ENCODE results near the gene RAI14.
"Not testable (repeated sequence)": the region's sequence is repeated elsewhere in the genome, so short reads cannot be mapped to it uniquely, and the experiment has no call there.

Gene RAI14

DNA sequence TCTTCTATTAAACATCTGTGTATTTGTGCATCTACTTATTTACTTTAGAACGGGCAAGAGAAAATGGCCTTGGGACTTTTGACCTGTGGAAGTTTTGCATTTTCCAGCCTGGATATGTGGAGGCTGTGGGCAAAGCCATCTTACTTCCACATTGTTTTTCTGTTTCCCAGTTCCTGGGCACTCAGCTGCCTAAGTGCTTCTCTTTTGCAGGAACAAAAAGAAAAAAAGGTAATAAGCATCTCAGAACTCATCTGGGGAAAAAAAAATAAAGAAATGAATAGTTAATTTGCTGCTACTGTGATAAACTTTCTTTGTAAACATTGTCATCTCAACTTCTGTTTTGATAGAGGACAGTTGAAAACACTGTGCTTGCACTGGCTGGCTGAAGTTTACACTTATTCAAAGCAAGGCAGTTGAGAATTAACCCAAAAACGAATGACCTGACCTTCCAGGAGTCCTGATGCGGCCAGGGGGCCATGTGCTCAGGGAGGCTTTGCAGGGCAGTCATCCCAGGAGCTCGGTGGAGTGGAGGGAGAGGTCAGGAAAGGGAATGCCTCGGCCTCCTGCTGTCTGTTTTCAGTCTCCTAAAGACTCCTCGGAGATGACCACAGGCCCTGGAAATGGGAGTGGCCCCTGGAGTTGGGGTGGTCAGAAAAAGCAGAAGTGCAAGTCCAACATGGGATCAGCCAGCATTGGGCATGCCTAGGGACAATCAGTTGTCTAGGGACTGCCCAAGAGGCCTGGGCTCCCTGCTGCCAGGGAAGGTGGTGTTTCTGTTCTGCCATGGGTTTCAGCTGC lies 75.5 kb downstream of the RAI14 start:
- no peak for DNase-seq (ENCODE audit: low read depth, low spot score)

- no peak for DNase-seq (ENCODE audit: low read depth, low spot score)
These were observed 78.2 kb downstream of the RAI14 start for GRCh38 chr5:34734326-34734725.

- DNase-seq (ENCODE audit: low read depth, low spot score) = peak; percentile 51
These were observed 79.6 kb downstream of the RAI14 start for GRCh38 chr5:34735491-34736426.

GRCh38 chr5:34736445-34737115 lies 80.5 kb downstream of the RAI14 start:
- peak; percentile 60 for DNase-seq (ENCODE audit: low read depth, low spot score)

DNA sequence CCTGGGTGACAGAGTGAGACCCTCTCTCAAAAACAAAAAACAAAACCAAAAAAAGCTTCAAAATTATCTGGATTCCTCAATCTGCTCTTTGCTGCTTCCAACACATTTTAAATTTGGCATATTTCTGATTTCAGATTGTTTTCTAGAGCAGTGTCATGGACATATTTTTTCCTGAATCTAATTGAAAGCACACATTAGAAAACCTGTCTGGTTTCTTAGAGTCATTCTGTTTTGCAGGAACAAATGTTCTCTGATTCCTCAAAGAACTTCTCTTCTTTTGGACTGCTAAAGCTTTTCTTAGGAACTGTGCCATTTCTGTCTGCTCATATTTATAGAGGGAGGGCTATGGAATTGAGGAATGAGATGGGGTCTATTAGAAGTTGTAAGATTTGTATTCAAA lies 81.6 kb downstream of the RAI14 start:
- no peak for DNase-seq (ENCODE audit: low read depth, low spot score)

- no peak for DNase-seq (ENCODE audit: low read depth, low spot score)
These were observed 82.3 kb downstream of the RAI14 start for GRCh38 chr5:34738381-34738780.

GRCh38 chr5:34740389-34740806 lies 84.3 kb downstream of the RAI14 start:
- DNase-seq (ENCODE audit: low read depth, low spot score) = no peak

- no peak for DNase-seq (ENCODE audit: low read depth, low spot score)
These were observed 85.9 kb downstream of the RAI14 start for GRCh38 chr5:34742061-34742460.

GRCh38 chr5:34743878-34744277 lies 87.8 kb downstream of the RAI14 start:
- DNase-seq (ENCODE audit: low read depth, low spot score) = no peak

DNA sequence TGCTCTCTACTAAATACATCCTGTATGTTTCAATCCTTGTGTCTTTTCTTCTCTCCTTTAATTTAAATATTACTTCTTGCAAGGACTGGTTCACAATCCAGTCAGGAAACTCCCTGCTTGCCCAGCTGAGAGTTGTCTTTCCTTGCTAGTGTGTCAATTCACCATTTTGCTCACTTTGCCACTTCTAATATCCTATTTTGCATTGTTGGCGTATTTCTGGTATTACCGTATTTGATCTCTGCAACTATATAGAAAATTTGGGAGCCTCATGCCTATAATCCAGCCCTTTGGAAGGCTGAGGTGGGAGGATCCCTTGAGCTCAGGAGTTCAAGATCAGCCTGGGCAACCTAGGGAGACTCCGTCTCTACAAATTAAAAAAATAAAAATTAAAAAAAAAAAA lies 92.3 kb downstream of the RAI14 start:
- no peak for DNase-seq (ENCODE audit: low read depth, low spot score)

DNA sequence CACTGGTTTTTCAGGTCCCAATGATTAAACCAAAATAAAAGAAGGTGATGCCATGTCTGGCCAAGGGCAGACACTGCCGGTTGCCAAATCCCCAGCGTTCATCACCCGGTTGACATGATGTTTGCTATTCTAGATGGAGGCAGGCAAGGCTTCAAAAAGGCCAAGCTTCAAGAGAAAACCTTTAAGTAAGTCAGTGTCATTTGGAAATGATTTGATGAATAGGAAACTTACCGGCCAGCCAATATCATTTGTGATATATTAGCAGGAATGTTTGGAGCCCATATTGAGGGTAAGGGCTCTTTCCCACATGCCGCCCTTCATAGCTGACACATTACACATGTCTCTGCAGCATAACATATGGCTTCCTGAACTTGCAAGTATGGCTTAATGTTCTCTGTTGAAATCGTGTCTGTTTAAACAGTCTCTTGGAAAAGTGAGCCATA lies 93.3 kb downstream of the RAI14 start:
- no peak for DNase-seq (ENCODE audit: low read depth, low spot score)

DNA sequence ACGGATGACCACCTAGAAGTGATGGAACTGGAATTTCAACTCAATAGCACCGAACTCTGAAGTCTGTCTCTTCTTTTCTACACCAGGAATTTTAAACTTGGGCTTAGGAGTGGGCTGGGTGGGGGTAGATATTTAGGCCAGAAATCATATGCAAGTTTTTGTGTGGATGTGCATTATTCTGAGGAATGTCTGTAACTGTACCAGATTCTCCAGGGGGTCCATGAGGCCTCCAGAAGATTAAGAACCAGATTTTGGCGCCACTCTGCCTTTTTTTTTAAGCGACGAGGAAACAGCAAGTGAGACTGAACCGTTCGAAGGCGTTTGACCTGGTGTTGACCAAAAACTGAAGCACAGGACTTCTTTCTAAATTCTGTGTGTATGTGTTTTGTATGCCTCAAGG lies 94.1 kb downstream of the RAI14 start:
- no peak for DNase-seq (ENCODE audit: low read depth, low spot score)

DNA sequence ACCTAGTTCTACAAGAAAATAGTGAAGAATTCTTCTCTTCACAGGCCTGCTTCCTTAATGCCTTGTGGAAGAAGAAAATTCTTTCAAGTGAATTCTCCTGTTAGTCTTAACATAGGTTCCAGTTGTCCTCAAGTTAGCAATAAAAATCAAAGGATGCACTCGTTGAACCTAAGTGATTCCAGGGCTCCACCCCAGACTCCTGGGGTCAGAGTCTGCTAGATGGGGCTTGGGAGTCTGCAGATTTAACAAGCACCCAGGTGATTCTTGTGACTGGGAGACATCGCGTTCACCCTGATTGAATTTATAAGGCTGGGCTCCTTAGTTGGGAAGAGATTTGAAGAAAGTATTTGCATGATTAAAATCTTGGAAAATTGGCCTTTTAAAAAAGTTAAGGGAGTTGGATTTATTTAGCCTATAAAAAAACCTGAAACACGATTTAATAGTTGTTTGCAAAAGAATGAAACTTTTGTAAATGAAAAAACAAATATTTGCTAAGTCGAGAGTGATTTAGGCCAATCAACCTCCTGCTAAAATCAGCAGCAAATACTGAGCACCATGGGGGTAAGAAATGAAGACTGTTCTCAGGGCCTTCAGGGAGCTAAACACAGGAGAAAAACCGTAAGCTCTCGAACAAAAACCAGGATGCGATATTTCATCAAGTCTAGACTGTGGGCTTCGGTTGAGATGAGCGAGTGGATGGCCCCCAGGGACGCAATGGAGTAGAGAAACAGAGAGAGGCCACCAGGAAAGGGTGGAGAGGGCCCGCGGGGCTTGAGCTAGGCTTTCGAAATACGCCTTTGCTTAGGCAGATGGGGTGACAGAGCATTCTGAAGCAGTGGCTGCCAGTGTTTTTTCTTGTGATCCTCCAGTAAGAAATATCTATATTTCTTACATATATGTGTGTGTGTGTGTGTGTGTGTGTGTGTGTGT lies 95.9 kb downstream of the RAI14 start:
- DNase-seq (ENCODE audit: low read depth, low spot score) = no peak

DNA sequence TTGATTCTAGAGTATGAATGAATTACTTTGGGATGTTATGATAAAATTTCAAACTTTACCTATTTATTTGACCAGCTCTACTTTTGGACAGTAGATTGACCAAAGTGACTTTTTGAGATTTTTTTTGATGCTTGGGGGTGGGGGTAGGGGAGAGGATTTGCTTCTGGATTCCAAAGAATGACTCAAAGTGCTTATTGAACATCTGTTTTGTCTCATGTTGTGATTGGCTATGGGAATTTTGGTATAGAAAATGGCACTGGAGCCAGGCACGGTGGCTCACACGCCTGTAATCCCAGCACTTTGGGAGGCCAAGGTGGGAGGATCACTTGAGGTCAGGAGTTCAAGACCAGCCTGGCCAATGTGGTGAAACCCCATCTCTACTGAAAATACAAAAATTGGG lies 97.1 kb downstream of the RAI14 start:
- not testable (repeated sequence) for DNase-seq (ENCODE audit: low read depth, low spot score)

- no peak for DNase-seq (ENCODE audit: low read depth, low spot score)
These were observed 99.8 kb downstream of the RAI14 start for GRCh38 chr5:34755926-34756325.

DNA sequence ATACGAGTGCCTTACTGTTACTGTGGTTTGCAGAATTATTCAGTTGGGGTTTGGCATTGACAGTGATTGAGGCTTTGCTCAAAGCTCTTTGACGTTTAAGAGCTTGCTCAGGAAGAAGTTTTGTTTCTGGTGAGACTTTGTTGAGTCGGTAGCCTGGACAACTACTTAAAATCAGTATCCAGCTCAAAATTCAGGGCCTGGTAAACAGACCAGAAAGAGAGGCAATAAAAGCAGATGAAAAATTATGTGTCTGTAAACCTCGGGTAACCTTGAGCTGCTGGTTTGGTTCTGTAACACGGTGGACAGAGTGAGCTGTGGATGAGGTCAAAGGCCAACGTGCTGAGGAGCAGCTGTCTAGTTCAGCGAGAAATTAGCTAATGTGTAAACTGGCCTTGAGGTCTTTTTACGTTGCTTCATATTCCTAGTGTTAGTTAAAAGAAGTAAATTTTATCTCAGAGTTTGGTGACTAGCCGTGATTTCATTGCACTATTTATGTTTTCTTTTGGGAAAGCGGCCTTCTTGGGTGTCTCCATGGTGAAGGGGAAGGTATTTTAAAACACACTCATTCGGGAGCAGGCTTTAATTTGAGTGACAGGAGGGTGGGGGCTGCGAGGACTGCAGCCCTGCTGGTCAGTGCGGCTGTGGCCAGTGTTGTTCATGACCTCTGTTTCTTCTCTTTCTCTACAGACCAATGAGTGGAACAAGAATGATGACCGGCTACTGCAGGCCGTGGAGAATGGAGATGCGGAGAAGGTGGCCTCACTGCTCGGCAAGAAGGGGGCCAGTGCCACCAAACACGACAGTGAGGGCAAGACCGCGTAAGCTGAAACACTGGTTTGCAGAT lies 100.9 kb downstream of the RAI14 start:
- DNase-seq (ENCODE audit: low read depth, low spot score) = no peak

GRCh38 chr5:34758514-34758913 lies 102.4 kb downstream of the RAI14 start:
- DNase-seq (ENCODE audit: low read depth, low spot score) = no peak

DNA sequence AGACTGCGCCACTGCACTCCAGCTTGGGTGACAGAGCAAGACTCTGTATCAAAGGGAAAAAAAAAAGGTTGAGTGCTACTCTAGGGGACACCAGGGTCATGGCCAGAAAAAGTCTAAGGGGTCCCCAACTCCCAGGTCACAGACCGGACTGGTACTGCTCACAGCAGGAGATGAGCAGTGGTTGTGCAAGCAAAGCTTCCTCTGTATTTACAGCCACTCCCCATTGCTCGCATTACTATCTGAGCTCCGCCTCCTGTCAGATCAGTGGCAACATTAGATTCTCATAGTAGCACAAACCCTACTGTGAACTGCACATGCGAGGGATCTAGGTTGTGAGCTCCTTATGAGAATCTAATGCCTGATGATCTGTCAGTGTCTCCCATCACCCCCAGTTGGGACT lies 103.1 kb downstream of the RAI14 start:
- not testable (repeated sequence) for DNase-seq (ENCODE audit: low read depth, low spot score)

DNA sequence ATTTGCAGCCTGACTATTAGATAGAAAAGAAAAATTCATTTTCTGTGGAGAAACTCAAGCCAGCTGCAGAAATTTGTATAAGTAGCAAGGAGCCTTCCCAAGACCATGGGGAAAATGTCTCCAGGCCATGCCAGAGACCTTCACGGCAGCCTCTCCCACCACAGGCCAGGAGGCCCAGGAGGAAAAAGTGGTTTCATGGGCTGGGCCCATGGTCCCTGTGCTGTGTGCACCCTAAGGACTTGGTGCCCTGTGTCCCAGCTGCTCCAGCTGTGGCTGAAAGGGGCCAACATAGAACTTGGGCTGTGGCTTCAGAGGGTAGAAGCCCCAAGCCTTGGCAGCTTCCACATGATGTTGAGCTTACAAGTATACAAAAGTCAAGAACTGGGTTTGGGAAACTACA lies 109.5 kb downstream of the RAI14 start:
- no peak for DNase-seq (ENCODE audit: low read depth, low spot score)

- no peak for DNase-seq (ENCODE audit: low read depth, low spot score)
These were observed 111.1 kb downstream of the RAI14 start for GRCh38 chr5:34767180-34767579.

Measured in ELF-1 (cell line).